Measurements from ENCODE around the gene OR4C15.

The OR4C15 gene

DNA sequence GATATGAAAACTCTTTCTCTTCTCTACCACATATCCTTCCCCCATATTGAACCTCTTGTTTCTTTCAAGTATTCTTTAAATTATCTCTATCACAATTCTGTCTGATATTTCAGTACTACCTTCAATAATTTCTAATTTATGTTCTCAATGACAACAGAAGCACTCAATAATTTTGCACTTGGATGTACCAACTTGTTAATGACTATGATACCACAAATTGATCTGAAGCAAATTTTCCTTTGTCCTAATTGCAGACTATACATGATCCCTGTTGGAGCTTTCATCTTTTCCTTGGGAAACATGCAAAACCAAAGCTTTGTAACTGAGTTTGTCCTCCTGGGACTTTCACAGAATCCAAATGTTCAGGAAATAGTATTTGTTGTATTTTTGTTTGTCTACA lies at the start of gene OR4C15:
TSS of gene OR4C15 (plus strand) at position 301 of the 400 bp plus-strand sequence. CDS start at position 301, 0 bp downstream.
- no peak for DNase-seq

DNA sequence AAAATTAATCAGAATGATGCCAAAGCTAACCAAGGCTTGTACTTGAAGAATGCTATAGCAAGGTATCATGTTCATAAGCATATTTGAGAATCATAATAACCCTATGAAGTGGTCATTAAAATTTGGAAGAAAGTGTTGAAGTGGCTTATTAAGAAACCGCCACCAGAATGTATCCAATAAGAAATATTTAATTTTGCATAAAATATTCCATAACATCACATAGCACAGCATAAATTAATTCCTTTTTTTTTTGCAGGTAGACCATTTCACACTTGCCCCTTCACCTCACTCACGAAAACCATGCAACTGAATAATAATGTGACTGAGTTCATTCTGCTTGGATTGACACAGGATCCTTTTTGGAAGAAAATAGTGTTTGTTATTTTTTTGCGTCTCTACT lies 17.6 kb downstream of the OR4C15 start, which contains the start of gene OR4C16:
TSS of gene OR4C16 (plus strand) at position 301 of the 400 bp plus-strand sequence. CDS start at position 301, 0 bp downstream.
- no peak for DNase-seq

DNA sequence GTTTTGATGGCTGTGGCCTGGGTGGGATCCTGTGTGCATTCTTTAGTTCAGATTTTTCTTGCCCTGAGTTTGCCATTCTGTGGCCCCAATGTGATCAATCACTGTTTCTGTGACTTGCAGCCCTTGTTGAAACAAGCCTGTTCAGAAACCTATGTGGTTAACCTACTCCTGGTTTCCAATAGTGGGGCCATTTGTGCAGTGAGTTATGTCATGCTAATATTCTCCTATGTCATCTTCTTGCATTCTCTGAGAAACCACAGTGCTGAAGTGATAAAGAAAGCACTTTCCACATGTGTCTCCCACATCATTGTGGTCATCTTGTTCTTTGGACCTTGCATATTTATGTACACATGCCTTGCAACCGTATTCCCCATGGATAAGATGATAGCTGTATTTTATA lies 18.3 kb downstream of the OR4C15 start:
- no peak for DNase-seq

Data from stimulated activated CD4-positive, alpha-beta T cell treated with anti-CD3 and anti-CD28 coated beads, Interleukin-2, amount 100 ng/mL, for 24 hours (primary cell).